Tibial nerve (tissue), 3 donors: Measurements from ENCODE around the gene ICAM5.

Source experiments
- POLR2A ChIP-seq, 2 donors: fragments of 450-650 bp; IDR thresholded peaks; one replicate each; pipeline ENCODE4 v1.6.1; 2017; ENCODE audit warnings: antibody characterized with exemption in 2 of 2, mild to moderate bottlenecking in 2 of 2, moderate library complexity in 2 of 2
- TF ChIP-seq, protein P1 (sequence below), 5 experiments: fragments of 200-600 bp in 3 of 5; fragments of 450-650 bp in 2 of 5; sonication (generic) in 3 of 5; IDR thresholded peaks; one replicate each; pipeline ENCODE4 v1.5.1; 2016 to 2019; ENCODE audit warnings: antibody characterized with exemption in 5 of 5, mild to moderate bottlenecking in 3 of 5, moderate library complexity in 2 of 5

GRCh38 chr19:10343495-10343894 lies 53.7 kb downstream of the ICAM5 start:
- TF ChIP-seq, protein P1, sequence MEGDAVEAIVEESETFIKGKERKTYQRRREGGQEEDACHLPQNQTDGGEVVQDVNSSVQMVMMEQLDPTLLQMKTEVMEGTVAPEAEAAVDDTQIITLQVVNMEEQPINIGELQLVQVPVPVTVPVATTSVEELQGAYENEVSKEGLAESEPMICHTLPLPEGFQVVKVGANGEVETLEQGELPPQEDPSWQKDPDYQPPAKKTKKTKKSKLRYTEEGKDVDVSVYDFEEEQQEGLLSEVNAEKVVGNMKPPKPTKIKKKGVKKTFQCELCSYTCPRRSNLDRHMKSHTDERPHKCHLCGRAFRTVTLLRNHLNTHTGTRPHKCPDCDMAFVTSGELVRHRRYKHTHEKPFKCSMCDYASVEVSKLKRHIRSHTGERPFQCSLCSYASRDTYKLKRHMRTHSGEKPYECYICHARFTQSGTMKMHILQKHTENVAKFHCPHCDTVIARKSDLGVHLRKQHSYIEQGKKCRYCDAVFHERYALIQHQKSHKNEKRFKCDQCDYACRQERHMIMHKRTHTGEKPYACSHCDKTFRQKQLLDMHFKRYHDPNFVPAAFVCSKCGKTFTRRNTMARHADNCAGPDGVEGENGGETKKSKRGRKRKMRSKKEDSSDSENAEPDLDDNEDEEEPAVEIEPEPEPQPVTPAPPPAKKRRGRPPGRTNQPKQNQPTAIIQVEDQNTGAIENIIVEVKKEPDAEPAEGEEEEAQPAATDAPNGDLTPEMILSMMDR (IDR thresholded peaks at IDR 0.05), result no peak
- TF ChIP-seq POLR2A (IDR thresholded peaks at IDR 0.05), result no peak
